ENCODE measurements around the gene POU2F2. TPM values are rescaled to one million over a fixed set of nuclear protein-coding genes. Genes with fewer than 3 reads are reported as not detected.

Gene POU2F2
- total RNA-seq, 2 donors from 2014 or later = 3.4 to 17.4 TPM

GRCh38 chr19:42099336-42099925, 32.8 kb downstream of the POU2F2 start:
- H3K4me1 ChIP-seq (replicated peaks) = peaks cover 7% of the 10 kb centered on the region
- TF ChIP-seq POLR2A (IDR thresholded peaks at IDR 0.05) = no peak
- TF ChIP-seq CTCF (IDR thresholded peaks at IDR 0.05) = no peak
- intact Hi-C loops (cut with DNase I) = no loop called here
- H3K9me3 ChIP-seq = no peaks in the 10 kb centered on the region
- H3K27me3 ChIP-seq (replicated peaks; ENCODE audit: insufficient read depth) = no peaks in the 10 kb centered on the region
- no peak for DNase-seq (ENCODE audit: low spot score)
- peak overlapping the region; percentile 71 to 81 for H3K27ac ChIP-seq
- no peaks in the 10 kb centered on the region for H3K36me3 ChIP-seq
- H3K4me3 ChIP-seq = no peak overlapping the region
- 47% methylated on average over 6 of the region's 6 CpGs for WGBS

GRCh38 chr19:42098781-42099180, 33.5 kb downstream of the POU2F2 start:
- 46% methylated on average over 6 of the region's 6 CpGs for WGBS
- Histone ChIP-seq H3K27ac (peak overlapping the region; percentile 71 to 81), H3K4me3 (no peak overlapping the region), H3K9me3 (no peaks in the 10 kb centered on the region), H3K27me3 (replicated peaks; ENCODE audit: insufficient read depth) (no peaks in the 10 kb centered on the region), H3K36me3 (no peaks in the 10 kb centered on the region), H3K4me1 (replicated peaks) (peaks cover 7% of the 10 kb centered on the region)
- TF ChIP-seq POLR2AphosphoS5 (IDR thresholded peaks at IDR 0.05) (peak; percentile 94), POLR2A (IDR thresholded peaks at IDR 0.05) (no peak), CTCF (IDR thresholded peaks at IDR 0.05) (no peak)
- peak; percentile 80 for DNase-seq (ENCODE audit: low spot score)
- intact Hi-C loops (cut with DNase I) = no loop called here

GRCh38 chr19:42097461-42097860, 34.8 kb downstream of the POU2F2 start:
- no peak overlapping the region for H3K4me3 ChIP-seq
- no peak for TF ChIP-seq CTCF (IDR thresholded peaks at IDR 0.05)
- no peak for TF ChIP-seq POLR2A (IDR thresholded peaks at IDR 0.05)
- no peak for TF ChIP-seq POLR2AphosphoS5 (IDR thresholded peaks at IDR 0.05)
- no peaks in the 10 kb centered on the region for H3K27me3 ChIP-seq (replicated peaks; ENCODE audit: insufficient read depth)
- H3K36me3 ChIP-seq = no peaks in the 10 kb centered on the region
- H3K27ac ChIP-seq = peak overlapping the region in 1 of 2 donors; percentile 81
- intact Hi-C loops (cut with DNase I) = no loop called here
- peaks cover 7% of the 10 kb centered on the region for H3K4me1 ChIP-seq (replicated peaks)
- DNase-seq (ENCODE audit: low spot score) = no peak
- 63% methylated on average over 5 of the region's 5 CpGs for WGBS
- H3K9me3 ChIP-seq = no peaks in the 10 kb centered on the region

- Histone ChIP-seq H3K9me3 (no peaks in the 10 kb centered on the region), H3K4me3 (peak overlapping the region in 1 of 2 donors; percentile 17), H3K27ac (no peak overlapping the region), H3K4me1 (replicated peaks) (peaks cover 7% of the 10 kb centered on the region), H3K36me3 (no peaks in the 10 kb centered on the region), H3K27me3 (replicated peaks; ENCODE audit: insufficient read depth) (no peaks in the 10 kb centered on the region)
- TF ChIP-seq POLR2A (IDR thresholded peaks at IDR 0.05) (no peak), POLR2AphosphoS5 (IDR thresholded peaks at IDR 0.05) (no peak), CTCF (IDR thresholded peaks at IDR 0.05) (no peak)
- no peak for DNase-seq (ENCODE audit: low spot score)
- intact Hi-C loops (cut with DNase I) = no loop called here
- WGBS = 54% methylated on average over 15 of the region's 15 CpGs
Measured at GRCh38 chr19:42096255-42096837, 35.9 kb downstream of the POU2F2 start.

GRCh38 chr19:42095814-42096230, 36.4 kb downstream of the POU2F2 start:
- peaks cover 7% of the 10 kb centered on the region for H3K4me1 ChIP-seq (replicated peaks)
- H3K27me3 ChIP-seq (replicated peaks; ENCODE audit: insufficient read depth) = no peaks in the 10 kb centered on the region
- 28% methylated on average over 26 of the region's 28 CpGs for WGBS
- no peak for DNase-seq (ENCODE audit: low spot score)
- TF ChIP-seq CTCF (IDR thresholded peaks at IDR 0.05) (no peak), POLR2AphosphoS5 (IDR thresholded peaks at IDR 0.05) (no peak), POLR2A (IDR thresholded peaks at IDR 0.05) (no peak)
- H3K27ac ChIP-seq = no peak overlapping the region
- H3K9me3 ChIP-seq = no peaks in the 10 kb centered on the region
- H3K36me3 ChIP-seq = no peaks in the 10 kb centered on the region
- intact Hi-C loops (cut with DNase I) = no loop called here
- H3K4me3 ChIP-seq = peak overlapping the region in 1 of 2 donors; percentile 17
